HG03066 (cell line): ENCODE measurements around the gene FRYL.
A peak's percentile ranks its signal among the peaks of the same experiment; 100 is the strongest.
"Not testable (repeated sequence)": the region's sequence is repeated elsewhere in the genome, so short reads cannot be mapped to it uniquely, and the experiment has no call there.

Source experiments
- ATAC-seq: cut with Tn5 transposase; IDR thresholded peaks from one replicate; pipeline ENCODE4 v1.9.1; 2021; ENCODE audit warnings: low read depth; ENCODE audit not compliant: unreplicated experiment

FRYL gene

DNA sequence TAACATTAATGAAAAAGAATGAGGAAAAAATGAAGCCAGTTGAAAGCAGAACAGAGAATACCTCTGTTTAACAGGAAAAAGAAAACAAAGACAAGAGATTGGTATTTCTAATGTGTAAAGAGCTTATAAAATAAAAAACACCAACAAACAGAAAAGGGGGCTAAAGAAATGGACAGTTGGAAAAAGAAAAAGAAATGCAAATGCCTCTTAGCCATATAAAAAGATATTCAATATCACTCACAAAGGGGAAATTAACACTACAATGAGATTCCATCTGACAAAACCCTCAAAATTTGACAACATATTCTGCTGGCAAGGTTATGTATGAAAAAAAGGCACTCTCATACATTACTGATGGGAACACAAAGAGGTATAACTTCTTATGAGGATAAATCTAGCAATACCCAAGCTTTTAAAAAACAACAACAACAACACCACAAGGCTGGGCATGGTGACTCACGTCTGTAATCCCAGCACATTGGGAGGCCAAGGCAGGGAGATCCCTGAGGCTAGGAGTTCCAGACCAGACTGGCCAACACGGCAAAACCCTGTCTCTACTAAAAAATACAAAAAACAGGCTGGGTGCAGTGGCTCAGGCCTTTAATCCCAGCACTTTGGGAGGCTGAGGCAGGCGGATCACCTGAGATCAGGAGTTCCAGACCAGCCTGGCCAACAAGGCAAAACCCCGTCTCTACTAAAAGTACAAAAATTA lies 75.8 kb downstream of the FRYL start:
- ATAC-seq: no peak

GRCh38 chr4:48699475-48699874 lies 80.6 kb downstream of the FRYL start:
- ATAC-seq: no peak

DNA sequence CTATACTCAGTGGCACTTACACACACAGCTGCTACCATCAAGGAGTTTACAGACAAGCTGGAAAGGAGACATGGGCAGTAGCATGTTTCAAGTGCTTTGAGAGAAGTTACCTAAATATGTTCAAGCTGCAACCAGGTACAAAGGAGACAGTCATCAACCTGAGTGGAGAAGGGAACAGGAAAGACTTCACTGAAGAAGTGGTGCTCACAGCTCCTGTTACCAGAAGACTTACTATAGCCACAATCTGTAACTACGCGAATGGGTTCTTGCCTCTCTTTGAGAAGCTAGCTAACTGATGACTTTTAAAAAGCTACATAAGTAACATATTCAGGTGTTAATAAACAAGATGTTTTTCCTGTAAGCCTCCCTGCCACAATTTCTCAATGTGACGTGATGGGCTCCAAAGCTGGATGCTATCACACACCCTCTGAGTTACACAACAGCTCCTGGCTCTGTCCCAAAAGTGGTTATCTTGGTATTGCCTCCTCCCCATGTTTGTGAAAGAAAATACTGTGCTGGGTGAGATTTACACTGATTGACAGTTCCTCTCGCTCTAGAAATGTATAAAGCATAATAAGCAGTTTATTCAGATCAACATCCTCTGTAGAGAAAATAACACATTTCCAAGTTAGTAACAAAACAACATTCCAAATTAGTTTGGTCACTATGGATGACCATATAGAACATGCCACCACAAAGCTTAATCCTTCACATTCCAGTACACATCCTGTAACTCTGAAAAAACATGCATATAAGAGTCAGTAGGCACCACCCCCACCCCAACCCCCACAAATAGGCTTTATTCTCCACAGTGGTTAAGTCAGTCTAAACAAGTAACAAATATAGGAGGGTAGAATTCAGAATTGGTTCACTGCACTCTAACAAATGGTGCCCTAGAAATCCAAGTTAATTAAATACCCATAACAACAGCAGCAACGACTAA lies 81.8 kb downstream of the FRYL start:
- no peak for ATAC-seq

GRCh38 chr4:48697516-48697915 lies 82.6 kb downstream of the FRYL start:
- not testable (repeated sequence) for ATAC-seq

DNA sequence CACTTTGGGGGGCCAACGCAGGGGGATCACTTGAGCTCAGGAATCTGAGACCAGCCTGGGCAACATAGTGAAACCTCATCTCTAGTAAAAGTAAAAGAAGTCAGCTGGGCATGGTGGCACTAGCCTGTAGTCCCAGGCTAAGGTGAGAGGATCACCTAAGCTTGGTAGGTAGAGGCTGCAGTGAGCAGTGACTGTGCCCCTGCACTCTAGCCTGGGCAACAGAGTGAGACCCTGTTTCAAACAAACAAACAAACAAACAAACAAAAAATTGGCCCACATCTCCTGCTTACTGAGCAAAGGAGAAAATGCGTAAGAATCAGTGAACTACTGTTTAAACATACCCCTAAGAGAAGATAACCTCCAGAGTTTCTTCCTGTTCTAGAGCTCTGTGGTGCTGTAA lies 85.3 kb downstream of the FRYL start:
- no peak for ATAC-seq

- ATAC-seq: no peak
Observed at GRCh38 chr4:48693856-48694574, 86.1 kb downstream of the FRYL start.

GRCh38 chr4:48692897-48693296 lies 87.2 kb downstream of the FRYL start:
- ATAC-seq: no peak

DNA sequence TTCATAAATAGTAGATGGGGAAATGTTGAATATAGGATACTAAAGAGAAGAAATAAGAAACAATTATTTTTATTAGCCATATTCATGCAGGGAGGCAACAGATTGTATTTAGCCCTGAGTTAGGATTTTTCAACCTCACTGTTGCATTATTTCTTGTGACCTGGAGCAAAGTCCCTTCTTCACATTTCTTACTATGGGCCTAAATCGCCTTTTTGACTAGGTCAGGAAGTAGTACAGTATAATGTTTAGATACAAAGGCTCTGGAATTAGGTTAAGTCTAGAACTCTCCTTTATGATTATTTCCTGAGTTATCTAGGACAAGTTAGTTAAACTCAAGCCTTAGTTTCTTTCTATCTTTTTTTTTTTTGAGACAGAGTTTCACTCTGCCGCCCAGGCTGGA lies 88.0 kb downstream of the FRYL start:
- no peak for ATAC-seq

GRCh38 chr4:48688953-48689352 lies 91.1 kb downstream of the FRYL start:
- ATAC-seq: no peak

DNA sequence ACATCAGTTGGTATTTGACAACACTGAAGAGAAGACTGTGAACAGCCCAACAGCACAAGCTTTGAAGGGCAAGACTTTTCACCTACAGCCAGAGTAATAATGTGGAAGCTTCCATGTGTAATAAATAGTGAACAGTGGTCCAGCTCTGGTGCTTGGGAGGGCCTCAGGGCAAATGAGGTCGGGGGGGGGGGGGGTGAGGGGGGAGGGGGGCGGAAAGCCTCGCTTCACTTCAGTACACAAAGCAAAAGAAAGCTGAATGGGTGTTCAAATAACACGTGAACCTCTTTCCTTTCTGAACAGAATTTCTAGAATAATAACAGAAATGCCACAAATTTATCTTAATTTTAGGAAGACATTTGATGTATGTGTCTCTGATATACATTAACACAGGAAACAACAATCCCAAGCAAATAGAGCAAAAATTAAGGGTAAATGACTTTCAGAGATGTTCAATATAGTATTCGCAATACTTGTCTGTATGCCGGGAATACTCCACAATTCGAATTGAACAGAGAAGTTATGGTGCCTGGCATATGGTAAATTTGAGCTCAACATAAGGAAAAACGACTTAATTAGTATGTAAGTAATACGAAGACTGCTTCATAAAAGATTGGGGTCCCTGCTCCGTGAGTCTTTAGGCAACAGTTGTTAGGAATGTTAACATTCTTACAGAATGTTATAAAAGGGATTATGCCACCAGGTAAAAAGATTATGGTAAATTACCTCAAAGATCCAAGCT lies 92.6 kb downstream of the FRYL start:
- no peak for ATAC-seq

DNA sequence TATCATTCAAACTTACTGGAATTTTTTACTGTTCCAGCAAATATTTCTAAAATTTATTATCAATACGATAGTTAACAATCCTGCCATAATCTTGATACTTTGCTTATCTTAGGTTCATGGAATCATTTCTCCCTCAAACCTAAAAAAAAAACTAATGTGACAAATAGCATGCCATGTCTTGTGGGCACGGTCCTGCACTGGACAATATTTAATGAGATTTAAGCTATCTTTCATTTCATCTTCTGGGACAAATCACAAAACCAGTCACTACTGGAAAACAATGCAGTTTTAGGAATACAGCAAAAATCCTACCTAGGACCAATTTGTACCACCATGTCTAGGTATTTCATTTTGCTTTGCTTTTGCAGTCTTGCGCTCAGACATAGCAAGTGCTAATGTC lies 93.7 kb downstream of the FRYL start:
- no peak for ATAC-seq

GRCh38 chr4:48683784-48684666 lies 96.1 kb downstream of the FRYL start:
- ATAC-seq: peak; percentile 74

GRCh38 chr4:48682870-48683269 lies 97.2 kb downstream of the FRYL start:
- ATAC-seq: not testable (repeated sequence)

DNA sequence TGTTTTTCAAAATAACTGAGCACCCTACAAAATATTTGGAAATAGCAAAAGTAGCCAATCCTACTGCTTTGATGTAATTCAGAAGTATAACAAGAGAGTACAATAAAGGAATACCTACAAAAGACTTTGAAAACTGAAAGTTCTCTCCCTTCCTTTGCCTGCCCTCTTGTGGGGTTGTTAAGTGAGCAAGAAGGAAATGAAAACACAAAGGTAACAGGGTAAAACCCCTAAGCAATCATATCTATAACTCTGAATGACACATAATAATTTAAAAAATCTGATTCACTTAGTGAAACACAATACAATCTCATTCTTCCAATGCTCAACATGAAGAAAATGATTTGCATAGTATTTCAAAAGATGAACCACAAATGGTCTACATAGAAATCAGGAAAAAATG lies 98.2 kb downstream of the FRYL start:
- ATAC-seq: peak; percentile 66

DNA sequence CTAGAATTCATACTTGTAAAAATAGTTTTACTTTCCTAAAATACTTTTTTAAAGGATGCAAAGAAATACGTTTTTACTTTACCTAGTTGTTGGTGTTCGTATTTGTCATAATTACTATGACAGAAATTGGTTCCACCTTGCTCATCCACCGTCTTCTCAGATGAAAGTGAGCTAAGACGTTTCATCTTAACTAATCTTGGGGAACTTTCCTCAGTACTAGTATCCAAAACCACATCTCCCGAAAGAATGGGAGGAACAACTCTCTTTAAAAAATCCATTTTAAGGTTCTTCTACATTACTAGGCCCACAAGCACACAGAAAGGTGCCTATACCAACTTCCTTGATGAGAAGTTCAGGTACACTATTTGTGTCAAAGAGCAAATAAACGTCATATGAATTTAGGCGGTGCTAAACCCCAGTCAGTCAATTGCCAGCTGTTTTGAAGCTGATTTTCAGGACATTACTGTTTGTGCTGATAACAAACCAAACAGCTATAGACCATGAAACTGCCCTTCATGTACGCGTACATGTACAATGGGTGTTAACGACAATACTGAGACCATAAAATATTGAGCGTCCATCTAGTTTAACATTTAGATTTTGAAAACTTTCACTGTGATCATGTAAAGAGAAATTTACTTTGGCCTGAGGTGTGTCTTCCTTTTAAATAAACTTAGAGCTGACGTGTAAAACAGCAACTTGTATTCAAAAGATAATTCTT lies 99.1 kb downstream of the FRYL start:
- no peak for ATAC-seq

- ATAC-seq: no peak
Observed at GRCh38 chr4:48673537-48673936, 106.5 kb downstream of the FRYL start.

DNA sequence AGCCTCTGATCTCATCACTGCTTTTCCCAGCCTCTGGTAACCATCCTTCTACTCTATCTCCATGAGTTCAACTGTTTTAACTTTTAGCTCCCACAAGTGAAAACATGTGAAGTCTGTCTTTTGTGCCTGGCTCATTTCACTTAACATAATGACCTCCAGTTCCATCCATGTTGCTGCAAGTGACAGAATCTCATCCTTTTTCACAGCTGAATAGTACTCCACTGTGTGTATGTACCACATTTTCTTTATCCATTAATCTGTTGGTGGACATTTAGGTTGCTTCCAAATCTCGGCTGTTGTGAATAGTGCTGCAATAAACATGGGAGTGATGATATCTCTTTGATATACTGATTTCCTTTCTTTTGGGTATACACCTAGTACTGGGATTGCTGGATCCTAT lies 109.5 kb downstream of the FRYL start:
- no peak for ATAC-seq

DNA sequence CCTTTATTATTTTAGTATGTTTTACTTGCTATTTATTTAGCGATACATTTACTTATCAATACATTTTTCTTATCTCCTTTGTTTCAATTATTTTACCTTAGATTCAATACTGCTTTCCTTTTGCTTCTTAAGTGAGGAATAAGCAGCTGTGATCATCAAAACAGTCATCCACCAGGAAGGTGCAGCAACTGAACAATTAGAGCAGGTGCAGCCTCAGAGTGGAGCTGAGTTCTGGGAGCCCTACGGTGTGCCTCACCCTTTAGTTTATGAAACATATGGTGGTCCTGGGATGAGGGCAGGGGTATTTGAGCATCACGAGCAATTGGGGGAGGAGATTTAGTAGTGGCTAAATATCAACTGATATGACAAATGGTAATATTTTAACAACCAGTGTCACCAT lies 111.0 kb downstream of the FRYL start:
- ATAC-seq: no peak
